Fibroblast of skin of right biceps (primary cell): ENCODE results near the gene CEMIP2.
"Not testable (repeated sequence)": the region's sequence is repeated elsewhere in the genome, so short reads cannot be mapped to it uniquely, and the experiment has no call there.

Experiments used
- DNase-seq: peaks from one replicate; pipeline ENCODE4 v3.0.0-alpha.2; 2013

The CEMIP2 gene

DNA sequence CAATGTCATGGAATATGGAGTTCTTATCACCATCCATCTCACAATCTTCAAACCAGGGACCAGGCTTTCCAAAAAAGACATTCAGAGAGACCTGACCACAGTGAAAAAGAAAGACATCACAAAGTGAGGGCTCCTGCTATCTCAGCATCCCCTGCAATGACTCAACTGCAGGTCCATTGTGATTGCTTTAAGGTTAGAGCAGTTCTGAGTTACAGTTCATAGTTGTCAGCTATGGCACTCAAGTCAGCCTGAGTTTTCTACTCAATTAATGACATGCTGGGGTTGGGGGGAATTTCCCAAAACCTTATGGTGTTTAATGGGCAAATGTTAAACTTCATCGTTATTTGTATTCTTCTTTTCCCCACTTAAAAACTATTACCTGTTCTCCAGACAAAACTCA is 58.9 kb downstream of the CEMIP2 start:
- DNase-seq, result no peak

DNA sequence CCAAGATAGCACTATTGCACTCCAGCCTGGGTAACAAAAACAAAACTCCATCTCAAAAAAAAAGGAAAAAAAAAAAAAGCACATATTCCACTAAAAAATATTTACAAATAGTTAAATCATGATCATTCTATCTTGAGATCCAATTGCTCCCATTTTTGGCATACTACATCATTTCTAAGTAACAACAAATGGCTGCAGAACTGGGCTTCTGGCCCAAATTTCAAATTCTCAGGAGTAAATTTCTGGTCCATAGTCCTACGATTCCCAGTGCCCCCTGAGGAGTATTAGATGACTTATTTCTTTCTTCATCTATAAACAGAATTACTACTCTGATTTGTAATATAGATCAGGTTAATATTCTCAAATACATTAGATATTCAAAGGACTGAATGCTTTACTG is 62.1 kb downstream of the CEMIP2 start:
- DNase-seq, result no peak

DNA sequence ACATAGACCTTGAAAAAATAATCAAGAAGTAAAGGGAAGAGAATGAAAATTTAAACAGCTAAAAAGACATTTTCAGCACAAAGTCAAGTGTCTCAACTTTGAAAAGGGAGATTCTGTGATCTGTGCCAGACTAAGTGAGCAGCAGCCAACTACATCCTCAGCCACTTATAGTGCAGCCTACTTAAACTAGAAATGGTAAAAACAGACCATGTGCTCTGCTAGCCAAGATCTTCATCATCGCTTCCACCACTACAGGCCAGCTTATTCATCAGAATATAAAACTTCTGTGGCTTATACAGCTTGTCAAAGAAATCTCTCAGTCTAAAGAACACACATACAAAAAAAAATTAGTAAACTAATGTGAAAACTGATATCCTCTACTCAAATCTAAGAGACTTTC is 63.5 kb downstream of the CEMIP2 start:
- DNase-seq, result no peak

DNA sequence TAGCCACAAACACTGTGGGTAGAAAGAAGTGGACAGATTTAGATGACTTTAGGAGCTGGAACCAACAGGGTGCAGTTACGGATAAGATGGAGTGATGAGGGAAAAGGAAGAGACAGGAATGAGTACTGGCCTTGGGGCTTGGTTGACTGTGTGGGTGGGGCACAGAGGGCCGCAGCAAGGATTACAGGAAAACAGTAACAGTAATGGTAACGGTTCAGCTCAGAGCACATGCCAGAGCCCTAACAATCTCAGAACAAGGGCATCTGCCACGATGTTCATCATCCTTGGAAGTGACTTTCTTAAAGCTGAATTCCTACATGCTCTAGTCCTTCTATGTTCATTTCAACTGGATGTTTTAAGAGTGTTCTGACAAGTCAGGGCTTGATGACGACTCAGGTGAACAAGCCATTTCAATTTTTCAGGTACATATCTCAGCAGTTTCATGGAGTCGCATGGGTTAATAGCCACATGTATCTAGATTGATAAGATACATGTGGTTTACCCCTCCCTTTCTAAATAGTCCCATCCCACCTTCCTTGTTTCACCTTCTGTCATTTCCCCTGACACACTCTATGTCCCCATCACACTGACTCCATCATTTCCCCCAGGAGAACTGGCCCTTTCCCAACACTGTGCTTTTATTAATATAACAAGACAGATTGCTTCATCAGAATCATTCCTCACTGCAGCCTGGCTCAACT is 65.0 kb downstream of the CEMIP2 start:
- no peak for DNase-seq

DNA sequence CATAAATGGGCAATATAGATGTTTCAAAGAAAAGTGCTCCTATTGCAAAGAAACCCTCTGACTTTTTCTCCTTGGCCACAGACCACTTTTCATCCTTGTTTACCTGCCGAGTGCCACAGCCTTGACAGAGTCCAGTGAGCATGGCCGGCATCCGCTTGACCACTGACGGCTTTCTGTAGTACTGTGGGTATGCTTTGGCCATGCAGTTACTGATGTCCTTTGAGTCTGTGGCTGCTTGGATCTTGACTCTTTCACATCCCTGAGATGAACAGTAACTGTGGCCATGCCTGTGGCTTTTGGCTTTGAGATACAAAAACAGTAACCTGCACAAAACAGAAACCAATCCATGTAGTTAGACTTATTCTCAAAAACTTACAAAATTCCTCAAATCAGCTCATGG is 70.4 kb downstream of the CEMIP2 start:
- no peak for DNase-seq

DNA sequence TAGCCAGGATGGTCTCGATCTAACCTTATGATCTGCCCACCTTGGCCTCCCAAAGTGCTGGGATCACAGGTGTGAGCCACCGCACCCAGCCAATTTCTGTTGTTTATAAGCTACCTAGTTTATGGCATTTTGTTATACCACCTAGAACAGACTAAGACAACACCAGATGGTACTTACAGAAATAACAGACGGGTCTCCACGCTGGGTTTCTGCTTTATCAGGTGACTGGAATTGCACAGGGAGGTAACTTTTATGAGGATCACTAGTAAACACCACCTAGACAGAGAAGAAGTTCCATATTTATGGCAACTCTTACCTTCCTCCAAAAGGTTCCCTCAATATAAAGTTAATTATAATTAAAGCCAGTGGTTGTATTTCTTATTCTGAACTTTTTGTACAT is 74.0 kb downstream of the CEMIP2 start:
- no peak for DNase-seq

DNA sequence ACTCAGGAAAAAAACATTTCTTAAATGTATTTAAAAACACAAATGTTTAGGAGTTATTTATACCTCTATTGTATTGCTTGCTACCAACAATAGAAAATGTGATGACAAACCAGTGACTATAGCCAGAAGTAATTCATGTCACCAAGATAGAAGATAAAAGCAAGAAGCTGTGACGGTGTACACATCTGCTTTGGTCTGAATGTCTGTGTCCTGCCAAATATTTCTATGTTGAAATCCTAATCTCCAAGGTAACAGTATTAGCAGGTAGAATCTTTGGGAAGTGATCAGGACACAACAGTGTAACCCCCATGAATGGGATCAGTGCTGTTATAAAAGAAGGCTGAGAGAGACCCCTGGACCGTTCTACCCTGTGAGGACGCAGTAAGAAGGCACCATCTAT is 74.7 kb downstream of the CEMIP2 start:
- no peak for DNase-seq

DNA sequence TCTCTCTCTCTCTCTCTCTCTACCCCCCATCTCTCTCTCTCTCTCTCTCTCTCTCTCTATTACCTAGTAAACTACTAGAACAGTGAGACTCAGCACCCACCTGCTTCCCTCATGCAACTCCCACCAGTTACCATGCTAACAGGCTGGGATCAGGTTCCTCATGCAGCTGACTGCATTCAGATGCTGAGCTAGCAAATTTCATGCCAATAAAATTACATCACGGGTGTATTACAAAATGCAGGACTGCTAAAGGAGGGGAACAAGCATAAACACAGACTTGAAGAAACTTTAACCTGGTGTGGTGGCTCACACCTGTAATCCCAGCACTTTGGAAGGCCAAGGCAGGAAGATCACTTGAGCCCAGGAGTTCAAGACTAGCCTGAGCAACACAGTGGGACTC is 76.0 kb downstream of the CEMIP2 start:
- DNase-seq, result no peak

DNA sequence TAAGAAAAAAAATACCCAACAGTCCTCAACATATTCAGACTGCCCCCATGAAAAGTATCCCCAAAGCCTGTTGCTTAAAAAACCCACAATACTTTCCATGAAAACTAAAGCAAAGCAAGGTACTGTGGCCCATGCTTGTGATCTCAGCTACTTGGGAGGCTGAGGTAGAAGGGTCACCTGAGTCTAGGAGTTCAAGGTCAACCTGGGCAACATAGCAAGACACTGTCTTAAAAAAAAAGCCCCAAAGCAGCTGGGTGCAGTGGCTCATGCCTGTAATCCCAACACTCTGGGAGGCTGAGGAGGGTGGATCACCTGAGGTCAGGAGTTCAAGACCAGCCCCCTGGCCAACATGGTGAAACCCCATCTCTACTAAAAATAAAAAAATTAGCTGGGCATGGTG is 76.7 kb downstream of the CEMIP2 start:
- DNase-seq, result not testable (repeated sequence)

DNA sequence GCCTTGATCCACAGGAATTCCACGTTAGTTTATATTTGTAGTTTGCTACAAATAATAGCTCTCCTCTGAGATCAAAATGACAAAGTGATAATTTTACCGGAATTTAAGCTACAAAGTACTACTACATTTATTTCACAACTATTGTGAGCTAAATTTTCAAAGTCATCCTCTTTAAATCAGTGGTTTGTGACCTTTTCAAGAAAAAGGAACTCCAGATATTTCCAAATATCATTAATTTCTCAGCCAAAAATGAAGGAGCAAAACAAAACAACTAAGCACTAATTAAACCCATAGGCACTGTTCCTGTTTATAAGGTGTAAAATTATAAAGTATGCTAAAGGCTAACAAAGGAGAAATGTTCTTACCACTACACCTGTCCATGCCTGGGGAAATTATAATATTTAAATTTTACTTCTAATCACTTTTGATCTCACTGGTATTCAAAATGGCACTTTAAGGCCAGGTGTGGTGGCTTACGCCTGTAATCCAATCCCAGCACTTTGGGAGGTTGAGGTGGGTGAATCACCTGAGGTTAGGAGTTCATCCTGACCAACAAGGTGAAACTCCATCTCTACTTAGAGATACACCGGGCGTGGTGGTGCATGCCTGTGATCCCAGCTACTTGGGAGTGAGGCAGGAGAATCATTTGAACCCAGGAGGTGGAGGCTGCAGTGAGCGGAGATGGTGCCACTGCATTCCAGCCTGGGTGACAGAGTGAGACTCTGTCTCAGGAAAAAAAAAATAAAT is 77.5 kb downstream of the CEMIP2 start:
- DNase-seq, result no peak

DNA sequence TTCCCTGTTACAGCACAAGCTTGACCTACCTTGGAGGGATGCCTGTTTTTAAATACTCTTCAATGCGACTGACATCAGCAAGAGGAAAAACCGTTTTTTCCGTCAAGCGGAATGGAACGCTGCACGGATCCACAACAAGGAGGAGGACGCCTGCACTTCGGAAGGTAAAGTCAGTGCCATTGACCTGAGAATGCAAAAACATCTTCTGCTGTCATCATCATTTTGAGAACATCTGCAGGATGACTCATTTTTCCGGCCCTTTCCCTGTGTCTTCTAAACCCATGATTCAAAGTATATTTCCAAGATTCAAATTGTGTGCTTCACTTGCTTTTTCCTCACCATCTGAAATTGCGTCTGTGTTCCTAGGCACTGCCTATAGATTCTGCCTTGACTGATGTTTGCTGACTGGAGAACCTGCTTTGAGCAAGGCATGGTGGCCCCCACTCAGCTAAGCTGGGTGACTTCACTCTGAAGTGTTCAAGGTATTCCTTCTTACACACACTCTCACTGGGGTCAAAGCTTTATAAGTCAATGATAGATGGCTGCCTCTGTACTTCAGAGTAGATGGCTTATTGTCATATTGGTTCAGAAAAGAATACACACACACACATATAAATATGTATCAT is 78.1 kb downstream of the CEMIP2 start:
- peak; percentile 22 for DNase-seq

DNA sequence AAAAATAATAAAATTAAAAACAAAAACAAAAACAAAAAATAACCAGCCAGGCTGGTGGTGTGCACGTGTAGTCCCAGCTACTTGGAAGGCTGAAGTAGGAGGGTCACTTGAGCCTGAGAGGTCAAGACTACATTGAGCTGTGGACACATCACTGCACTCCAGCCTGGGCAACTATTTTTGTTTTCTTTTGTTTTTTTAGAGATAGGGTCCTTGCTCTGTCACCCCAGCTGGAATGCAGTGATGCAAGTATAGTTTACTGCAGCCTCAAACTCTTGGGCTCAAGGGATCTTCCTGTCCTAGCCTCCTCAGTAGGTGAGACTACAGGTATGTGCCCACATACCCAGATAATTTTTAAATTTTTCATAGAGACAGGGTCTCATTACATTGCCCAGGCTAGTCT is 80.6 kb downstream of the CEMIP2 start:
- no peak for DNase-seq

DNA sequence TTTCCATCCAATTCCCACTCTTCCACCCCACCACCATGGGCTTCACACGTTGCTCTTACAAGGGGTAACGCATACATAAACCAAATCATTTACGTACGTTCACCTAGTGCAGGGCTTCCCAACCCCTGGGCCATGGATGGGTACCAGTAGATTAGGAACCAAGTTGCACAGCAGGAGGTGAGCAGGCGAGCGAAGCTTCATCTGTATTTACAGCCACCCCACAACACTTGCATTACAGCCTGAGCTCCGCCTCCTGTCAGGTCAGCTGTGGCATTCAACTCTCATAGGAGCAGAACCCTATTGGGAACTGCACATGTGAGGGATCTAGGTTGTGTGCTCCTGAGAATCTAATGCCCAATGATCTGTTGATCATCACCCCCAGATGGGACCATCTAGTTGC is 82.3 kb downstream of the CEMIP2 start:
- no peak for DNase-seq

DNA sequence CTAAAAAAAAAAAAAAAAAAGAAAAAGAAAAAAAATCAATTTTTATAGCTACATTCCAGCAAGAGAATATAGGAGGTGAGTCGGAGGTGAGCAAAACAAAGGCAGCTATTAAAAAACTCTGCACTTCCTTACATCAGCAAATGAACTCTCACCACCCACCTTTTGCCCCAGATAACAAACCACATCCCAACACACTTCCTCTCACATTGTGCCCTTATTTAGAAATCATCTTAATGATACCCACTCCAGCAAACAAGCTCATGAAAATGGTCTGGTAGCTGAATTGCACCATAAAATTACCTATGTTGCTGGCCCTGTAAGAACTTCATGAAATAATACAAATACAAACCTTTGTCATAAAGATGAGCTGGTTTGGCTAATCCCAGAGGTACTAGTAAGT is 82.9 kb downstream of the CEMIP2 start:
- DNase-seq, result no peak

DNA sequence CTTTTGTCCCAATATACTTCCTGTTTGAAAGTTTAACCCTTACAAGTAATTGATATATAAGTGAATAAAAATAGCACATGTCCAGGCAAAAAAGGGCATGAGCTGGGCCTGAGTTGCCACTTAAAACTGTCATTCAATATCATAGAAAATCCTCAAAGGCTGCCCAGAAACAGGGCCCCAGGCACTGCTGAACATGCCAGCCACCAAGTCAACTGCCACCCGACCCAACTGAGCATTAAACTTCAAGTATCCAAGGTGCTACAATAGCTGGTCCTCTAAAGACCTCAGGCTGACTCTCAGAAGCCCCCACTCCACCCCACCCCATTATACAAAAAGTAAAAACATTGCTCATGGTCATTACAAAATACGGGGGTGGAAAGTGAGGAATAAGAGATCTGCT is 83.7 kb downstream of the CEMIP2 start:
- DNase-seq, result no peak

DNA sequence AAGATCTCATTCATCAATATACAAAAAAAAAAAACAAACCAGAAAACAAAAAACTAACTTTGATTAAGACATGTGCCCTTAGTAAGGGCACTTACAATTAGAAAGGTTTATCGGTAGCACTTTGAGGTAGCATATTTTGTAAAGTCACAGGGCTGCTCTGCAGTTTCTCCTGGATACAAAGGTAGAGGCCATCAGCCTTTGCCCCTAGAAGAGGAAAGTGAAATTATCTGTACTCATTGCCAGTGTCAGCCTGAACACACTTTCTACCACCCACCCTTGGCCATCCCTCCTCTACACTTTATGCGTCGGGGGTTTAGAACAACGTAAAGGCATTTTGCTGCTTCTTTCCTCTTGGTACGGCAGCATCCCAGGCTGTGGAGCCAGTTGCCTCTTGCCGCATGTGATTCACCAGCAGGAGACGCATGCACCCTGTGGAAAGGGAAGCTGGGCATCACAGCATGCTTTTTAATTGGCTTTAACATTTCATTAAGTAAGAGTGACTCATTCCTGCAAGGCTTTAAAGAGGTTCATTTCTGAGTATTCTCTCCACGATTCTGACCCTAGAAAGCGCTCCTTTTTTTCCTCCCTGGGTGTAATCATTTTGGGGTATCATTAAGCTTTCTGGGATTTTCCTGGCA is 84.6 kb downstream of the CEMIP2 start:
- DNase-seq, result peak; percentile 71

DNA sequence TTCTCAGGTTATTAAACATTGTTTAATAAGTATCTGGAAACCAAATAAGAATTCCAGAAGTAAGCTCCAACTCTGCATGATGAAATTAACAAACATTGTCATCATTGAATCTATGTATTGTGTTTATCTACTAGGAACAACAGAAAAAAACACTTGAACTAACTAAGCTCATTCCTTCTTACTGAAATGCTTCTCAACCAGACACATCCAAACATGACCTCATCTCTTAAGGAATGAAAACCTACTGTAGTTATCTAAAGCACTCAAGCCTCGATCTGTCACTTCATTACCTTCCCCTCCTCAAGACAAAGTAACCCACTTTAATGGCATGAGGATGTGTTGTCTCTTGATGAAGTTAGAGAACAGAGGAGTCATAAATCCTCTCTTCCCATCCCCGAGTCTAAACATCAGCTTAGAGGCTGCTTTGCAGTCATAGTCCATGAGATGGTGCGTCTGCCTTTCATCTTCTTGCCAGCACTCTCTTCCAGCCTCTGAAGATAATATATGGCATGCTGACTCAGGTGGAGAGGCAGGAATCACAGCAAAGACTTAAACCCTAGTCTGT is 86.5 kb downstream of the CEMIP2 start:
- DNase-seq, result peak; percentile 87

DNA sequence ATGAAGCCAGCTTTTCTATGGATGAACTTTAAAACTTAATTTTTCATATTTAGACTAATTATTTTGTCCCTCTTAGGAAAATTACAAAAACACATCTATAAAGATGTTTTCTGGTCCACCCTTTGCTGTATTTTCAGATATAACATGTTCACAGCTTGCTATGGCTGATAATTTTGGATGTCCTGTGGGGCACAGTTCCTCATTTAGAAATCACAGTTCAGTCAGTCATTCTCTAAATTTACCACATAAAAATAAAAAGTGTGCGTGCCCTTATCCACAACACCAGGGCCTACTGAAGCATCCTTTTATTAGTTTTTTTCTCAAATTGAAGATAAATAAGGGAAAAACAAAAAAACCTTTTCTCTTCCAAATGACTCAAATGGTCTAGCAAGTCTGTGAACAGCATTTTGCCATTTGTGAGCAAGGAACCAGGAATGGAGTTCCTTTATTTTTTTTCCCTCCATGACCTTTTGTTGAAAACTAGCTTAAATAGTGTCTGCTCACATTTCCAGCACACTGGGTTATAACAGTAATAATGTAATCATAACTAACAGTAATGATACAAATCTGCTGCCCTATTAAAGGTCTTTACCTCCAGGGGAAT is 87.1 kb downstream of the CEMIP2 start:
- DNase-seq, result peak; percentile 50

DNA sequence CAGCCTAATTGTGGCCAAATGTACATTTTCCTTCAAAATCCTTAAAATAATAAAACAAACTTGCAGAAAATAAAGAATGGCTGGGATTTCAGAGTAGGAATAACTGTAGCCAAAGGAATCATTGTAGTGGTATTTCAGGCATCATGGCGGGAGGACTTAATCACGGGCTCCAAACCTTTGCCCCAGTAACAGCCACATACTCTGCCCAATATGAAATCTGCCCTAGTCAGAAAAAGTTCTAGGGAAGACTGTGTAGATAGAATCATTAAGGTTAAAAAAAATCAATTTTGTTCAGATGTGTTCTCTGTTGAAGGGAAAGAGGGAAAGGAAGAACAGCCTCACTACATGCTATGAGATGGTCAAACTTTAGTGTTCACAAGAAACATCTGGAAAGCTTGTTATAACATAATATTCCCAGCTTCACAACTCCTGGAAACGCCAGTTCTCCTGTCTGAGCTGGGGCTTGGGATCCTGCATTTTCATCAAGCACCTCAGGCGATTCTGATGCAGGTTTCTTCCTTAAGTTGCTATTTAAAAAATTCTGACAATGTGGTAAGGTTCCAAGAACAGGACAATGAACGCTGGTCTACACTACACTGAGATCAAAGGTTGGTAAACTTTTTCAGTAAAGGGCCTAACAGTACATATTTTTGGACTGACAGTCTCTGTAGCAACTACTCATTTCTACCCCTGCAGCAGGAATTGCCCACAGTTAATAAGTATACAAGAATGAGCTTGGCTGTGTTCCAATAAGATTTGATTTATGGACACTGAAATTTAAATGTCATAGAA is 87.9 kb downstream of the CEMIP2 start:
- peak; percentile 79 for DNase-seq

DNA sequence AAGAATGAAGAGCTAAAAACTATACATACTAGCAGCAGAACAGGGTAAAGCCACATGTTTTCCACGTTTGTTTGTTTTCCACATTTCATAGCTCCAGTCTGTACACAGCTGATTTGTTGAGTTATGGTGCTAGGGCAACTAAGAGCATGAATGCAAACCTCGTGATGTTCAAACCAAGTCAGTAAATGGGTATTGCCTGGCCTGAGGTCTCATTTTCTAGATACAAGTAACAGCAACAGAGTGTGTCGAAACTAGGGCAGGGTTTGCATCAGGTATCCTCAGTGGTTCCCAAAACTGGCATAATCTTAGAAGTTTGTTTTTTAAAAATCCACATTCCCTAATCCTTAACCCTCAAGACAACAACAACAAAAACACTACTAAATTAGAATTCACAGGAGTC is 89.3 kb downstream of the CEMIP2 start:
- DNase-seq, result no peak

DNA sequence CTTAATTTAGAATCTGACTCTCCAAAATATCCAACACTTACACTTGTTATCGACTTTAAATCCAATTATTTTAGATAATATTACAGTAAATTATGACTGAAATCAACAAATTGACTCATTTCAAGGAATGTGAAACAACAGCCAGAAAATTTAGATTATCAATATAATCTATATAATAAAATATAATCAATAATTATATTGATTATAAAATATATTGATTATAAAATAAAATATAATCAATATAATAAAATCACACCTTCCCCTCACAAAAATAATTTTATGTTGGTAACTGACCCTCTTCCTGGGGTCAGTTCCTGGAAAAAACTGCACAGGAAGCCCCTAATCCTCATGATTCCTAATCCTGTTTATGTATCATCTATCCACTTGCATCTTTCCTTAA is 91.1 kb downstream of the CEMIP2 start:
- no peak for DNase-seq

DNA sequence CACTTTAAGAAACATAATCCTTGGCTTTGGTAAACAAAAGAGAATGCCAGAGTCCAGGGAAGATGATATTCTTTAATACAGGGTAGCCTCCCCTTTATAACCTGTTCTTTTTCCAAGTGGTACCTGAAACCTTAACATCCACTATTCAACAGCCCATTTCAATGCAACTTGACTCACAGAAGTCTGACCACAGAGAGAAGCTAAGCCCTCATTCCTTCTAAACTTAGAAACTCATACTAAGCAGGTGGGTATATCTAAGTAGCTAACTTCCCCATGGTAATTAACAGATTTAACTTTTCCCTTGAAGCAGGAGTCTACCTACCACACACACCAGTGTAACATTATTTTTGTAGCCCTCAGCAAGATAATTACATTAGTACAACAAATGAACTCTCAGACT is 91.9 kb downstream of the CEMIP2 start:
- no peak for DNase-seq
